Measurements from ENCODE around the gene NNMT.

- TF ChIP-seq POLR2AphosphoS5 (IDR thresholded peaks at IDR 0.05; ENCODE audit: low read depth, low read length) (no peak), TAF1 (IDR thresholded peaks at IDR 0.05; ENCODE audit: borderline replicate concordance, insufficient read depth, low read length) (no peak), SIN3A (IDR thresholded peaks at IDR 0.05; ENCODE audit: borderline replicate concordance, insufficient read depth, low read length) (no peak)
Observed at GRCh38 chr11:114340311-114341131, 44.3 kb downstream of the NNMT start.

Data from PFSK-1 (cell line).